Stimulated activated CD4-positive, alpha-beta T cell treated with anti-CD3 and anti-CD28 coated beads, Interleukin-12 subunit alpha, Interleukin-12 subunit beta, amount 100 ng/mL, for 48 hours (primary cell): Measurements from ENCODE around the gene ZNF446.
A peak's percentile ranks its signal among the peaks of the same experiment; 100 is the strongest.
"Not testable (repeated sequence)": the region's sequence is repeated elsewhere in the genome, so short reads cannot be mapped to it uniquely, and the experiment has no call there.

Experiments
- DNase-seq, 3 donors: peaks; one replicate each; pipeline ENCODE4 v3.0.0-alpha.2; 2020; ENCODE audit warnings: low read depth in 2 of 3, low spot score in 1 of 3

The ZNF446 gene

DNA sequence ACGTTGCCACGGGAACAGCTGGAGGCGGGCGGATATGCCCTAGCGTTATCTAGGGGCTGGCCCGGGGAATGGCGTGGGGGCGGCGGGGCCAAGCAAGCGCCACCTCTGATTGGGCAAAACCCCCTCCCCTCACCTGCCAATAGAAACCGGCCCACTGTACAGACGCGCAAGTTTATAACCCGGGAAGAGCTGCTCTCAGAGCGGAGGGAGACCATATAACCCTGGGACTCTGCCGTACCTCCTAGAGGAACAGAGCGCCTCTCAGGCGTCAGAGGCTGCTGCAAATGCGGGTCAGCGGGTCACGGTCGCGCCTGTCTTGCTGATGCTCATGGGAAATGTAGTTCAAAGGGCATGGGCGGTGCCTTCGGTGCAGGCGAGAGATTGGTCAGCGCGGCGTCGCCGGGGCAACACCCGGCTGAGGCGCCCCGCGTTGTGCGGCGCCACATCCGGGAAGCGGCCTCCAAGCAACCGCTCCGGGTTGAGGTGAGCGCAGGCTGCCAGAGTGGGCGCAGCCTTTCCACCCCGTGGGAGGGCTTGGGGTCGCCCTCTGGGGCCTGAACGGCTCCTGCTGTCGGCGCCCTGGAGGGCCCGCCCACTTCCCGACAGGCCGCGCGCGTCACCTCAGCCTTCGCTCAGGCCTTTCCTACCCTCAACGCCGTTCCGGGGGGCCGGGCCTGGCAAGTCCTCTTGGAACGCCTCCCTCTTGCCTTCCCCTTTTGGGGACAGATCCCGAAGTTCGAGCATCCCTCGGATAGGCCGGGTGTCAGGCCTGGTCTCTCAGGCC, at the start of gene ZNF446:
TSS of gene ZNF446 (plus strand) at position 639 of the 784 bp plus-strand sequence. CDS start 867 bp downstream, outside the sequence.
- peak; percentile 89 to 94 (median 93) for DNase-seq

GRCh38 chr19:58428617-58429016, 47.5 kb upstream of the ZNF446 start:
- DNase-seq = no peak

GRCh38 chr19:58429745-58430144, 46.4 kb upstream of the ZNF446 start:
- no peak for DNase-seq

DNA sequence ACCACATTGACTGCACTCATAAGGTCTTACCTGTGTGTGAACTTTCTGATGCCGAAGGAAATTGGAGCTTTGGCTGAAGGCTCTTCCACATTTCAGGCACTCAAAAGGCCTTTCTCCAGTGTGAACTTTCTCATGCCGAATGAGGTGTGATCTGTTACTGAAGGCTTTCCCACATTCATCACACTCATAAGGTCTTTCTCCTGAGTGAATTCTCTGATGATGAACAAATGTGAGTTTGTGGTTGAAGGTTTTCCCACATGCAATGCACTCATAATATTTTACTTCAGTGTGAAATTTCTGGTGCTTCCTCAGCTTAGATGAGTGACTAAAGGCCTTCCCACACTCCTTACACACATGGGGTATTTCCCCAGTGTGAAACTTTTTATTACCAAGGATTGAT, 41.9 kb upstream of the ZNF446 start:
- DNase-seq = no peak

GRCh38 chr19:58439576-58440554, 36.3 kb upstream of the ZNF446 start, which contains the start of gene ZNF132:
Gene ZNF132, minus strand, starts transcription at chr19:58440153. Its CDS starts 332 bp downstream, at chr19:58439821.
- DNase-seq = peak; percentile 87 to 95 (median 89)

DNA sequence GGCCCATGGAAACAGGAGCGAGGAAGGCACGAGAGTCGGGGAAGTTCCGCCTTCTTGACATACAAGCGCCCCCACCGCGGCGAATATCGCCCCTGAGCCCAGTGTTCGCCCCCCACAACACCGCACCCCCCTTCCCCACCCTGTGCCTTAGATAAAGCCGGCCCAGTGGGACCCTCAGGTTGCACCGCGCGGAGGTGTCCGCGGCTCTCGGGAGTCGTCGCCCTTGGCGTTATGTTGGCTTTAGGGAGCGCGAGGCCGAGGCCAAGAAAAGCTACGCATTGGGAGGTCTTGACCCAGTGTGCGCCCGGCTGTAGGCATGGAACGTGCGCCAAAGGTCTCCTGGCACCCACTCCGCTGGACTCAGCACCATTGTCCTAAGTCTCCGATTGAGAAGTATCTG, 35.6 kb upstream of the ZNF446 start:
- no peak for DNase-seq

DNA sequence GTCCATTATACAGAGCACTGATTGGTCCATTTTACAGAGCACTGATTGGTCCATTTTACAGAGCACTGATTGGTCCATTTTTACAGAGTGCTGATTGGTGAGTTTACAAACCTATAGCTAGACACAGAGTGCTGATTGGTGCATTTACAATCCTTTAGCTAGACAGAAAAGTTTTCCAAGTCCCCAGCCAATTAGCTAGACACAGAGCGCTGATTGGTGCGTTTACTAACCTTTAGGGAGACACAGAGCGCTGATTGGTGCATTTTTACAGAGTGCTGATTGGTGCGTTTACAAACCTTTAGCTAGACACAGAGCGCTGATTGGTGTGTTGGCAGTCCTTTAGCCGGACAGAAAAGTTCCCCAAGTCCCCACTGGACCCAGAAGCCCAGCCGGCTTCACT, 33.2 kb upstream of the ZNF446 start:
- DNase-seq = not testable (repeated sequence)

GRCh38 chr19:58448860-58449259, 27.3 kb upstream of the ZNF446 start:
- DNase-seq = not testable (repeated sequence)

- DNase-seq = not testable (repeated sequence)
Measured at GRCh38 chr19:58449980-58450379, 26.2 kb upstream of the ZNF446 start.

DNA sequence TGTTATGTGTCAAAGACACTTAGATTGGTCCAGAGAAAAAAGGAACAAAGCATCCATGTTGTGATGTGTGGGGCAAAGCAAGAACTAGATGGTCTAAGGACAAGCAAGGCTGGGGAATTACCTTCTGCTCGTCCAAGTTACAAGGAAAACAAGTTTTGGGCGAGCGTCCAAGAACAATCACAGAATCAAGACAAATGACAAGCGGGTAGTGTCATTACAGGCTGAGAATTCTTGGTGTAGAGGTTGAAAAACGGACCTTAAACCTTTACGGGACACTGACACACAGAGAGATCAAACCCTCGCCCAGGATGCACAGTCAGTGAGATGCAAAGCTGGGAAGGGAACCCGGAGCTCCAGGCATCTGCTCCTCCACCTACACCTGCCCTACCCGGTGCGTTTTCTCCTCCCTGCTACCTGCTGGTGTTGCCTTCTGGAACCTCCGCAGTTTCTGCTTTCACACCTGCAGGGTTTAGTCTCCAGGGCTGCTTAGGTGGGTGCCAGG, 25.2 kb upstream of the ZNF446 start:
- no peak for DNase-seq

DNA sequence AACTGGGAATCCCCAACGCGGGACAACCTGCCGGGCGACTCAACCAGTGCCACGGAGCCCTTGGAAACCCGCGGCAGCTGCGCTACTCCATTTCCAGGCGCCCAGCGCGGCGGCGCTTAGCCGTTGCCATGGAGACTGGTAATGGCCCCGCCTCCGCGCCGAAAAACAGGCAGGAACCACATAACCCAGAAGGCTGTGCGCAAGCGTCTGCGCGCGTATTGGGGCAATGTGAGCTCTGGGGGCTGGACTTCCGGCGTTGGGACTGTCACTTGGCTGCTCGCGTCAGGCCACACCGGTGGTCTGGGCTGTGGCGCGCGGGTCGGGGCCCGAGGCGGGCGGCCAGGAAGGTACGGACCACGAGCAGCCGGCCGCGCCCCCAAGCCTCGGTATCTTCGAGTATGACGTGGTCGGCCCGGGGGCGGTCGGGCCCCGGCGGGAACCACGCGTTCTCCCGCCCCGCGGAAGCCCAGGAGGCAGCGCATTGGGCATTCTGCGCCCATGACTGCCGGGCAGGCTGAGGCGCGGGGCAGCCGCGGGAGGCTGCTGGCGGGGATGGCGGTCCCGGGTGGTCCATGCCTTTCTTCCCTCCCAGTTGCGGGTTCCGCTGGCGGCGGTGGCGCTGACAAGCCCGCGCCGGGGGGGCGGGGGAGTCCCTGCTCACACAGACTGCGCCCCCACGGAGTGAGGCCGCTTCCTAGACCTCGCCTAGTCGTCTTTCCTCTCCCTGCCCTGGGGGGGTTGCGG, 24.6 kb upstream of the ZNF446 start, which contains the start of gene ZNF324B:
TSS of gene ZNF324B (plus strand) at position 265 of the 744 bp plus-strand sequence. CDS start 2,080 bp downstream, outside the sequence.
- DNase-seq = peak; percentile 89 to 95 (median 91)

DNA sequence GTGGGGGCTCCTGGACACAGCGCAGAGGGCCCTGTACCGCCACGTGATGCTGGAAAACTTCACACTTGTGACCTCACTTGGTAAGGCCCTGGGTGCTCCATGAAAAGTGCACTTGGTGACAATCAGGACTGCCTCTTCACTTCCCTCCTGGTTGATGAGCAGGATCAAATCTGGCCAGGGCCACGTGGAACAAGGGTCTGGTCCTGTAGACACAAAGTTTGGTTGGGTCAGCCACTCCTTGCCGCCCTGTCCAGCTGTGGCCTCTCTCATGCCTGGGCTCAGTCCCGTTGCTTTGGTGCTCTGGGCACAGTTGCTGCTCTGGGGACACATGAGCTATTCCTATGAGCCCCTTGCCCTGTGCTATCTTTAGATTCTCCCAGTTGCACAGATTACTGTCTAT, 22.4 kb upstream of the ZNF446 start:
- no peak for DNase-seq

DNA sequence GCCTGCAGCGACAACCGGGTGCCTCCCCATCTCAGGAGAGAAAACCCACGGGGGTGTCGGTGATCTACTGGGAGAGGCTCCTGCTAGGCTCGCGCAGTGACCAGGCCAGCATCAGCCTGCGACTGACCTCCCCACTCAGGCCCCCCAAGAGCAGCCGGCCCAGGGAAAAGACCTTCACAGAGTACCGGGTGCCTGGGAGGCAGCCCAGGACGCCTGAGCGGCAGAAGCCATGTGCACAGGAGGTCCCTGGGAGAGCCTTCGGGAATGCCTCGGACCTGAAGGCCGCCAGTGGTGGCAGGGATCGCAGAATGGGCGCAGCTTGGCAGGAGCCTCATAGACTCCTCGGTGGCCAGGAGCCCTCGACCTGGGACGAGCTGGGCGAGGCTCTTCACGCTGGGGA, 20.8 kb upstream of the ZNF446 start:
- DNase-seq = no peak

DNA sequence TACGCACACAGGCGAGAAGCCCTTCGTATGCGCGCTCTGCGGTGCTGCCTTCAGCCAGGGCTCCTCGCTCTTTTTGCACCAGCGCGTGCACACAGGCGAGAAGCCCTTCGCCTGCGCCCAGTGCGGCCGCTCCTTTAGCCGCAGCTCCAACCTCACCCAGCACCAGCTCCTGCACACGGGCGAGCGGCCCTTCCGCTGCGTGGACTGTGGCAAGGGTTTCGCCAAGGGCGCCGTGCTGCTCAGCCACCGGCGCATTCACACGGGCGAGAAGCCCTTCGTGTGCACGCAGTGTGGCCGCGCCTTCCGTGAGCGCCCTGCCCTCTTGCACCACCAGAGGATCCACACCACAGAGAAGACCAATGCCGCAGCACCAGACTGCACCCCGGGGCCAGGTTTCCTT, 20.0 kb upstream of the ZNF446 start:
- DNase-seq = no peak

GRCh38 chr19:58460039-58460438, 16.1 kb upstream of the ZNF446 start:
- no peak for DNase-seq

DNA sequence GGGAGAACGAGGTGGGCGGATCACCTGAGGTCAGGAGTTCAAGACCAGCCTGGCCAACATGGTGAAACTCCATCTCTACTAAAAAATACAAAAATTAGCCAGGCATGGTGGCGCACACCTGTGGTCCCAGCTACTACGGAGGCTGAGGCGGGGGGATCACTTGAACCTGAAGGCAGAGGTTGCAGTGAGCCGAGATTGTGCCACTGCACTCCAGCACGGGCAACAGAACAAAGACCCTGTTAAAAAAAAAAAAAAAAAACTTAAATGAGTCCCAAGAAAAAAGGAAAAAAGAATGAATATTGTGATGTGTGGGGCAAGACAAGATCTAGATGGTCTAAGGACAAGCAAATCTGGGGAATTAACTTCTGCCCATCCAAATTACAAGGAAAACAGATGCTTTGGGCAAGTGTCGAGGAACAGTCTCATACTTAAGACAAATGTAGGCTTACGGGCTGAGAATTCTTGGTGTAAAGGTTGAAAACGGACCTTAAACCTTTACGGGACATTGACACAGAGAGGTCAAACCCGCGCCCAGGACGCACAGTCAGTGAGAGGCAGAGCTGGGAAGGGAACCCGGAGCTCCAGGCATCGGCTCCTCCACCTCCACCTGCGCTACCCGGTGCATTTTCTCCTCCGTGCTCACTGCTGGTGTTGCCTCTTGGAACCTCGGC, 9.9 kb upstream of the ZNF446 start:
- no peak for DNase-seq

- peak; percentile 95 to 99 (median 96) for DNase-seq
Measured at GRCh38 chr19:58466760-58467589, 9.2 kb upstream of the ZNF446 start, which contains the start of gene ZNF324. Gene ZNF324, plus strand, starts transcription at chr19:58467080. Its CDS starts 2,106 bp downstream, at chr19:58469186.

DNA sequence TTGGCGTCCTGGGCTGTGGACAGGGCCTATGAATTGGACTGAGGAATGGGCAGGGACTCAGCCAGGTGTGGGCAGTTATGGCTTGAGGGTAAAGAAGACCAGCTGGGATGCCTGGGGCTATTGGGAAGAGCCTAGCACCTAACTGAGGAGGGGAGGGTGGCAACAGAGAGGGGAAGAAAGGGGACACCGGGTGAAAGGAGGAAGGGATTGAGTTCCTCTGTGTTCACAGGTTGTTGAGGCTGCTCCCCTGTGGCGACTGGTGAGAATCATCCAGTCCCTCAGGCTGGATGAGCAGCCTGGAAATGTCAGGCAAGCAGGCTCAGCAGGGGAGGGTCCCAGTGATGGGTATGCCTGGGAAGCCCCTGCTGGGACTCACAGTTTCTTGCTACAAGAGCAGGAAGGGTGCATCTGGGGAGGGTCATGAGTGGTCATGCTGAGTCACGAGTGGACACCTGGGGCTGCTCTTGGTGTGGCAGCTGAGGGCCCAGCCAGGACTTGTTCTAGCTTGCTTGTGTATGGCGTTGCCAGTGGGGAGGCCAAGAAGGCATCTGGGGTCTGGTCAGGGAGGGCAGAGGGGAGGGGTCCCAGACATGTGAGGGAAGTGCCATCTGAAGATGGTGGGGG, 7.8 kb upstream of the ZNF446 start:
- DNase-seq = no peak
